CD4-positive, alpha-beta T cell treated with Interleukin-6 for 4 hours (primary cell): Measurements from ENCODE around the gene VASN.

ENCODE experiments used
- DNase-seq: peaks from one replicate; pipeline ENCODE4 v3.0.0-alpha.2; 2020; ENCODE audit warnings: mixed read lengths

VASN gene

DNA sequence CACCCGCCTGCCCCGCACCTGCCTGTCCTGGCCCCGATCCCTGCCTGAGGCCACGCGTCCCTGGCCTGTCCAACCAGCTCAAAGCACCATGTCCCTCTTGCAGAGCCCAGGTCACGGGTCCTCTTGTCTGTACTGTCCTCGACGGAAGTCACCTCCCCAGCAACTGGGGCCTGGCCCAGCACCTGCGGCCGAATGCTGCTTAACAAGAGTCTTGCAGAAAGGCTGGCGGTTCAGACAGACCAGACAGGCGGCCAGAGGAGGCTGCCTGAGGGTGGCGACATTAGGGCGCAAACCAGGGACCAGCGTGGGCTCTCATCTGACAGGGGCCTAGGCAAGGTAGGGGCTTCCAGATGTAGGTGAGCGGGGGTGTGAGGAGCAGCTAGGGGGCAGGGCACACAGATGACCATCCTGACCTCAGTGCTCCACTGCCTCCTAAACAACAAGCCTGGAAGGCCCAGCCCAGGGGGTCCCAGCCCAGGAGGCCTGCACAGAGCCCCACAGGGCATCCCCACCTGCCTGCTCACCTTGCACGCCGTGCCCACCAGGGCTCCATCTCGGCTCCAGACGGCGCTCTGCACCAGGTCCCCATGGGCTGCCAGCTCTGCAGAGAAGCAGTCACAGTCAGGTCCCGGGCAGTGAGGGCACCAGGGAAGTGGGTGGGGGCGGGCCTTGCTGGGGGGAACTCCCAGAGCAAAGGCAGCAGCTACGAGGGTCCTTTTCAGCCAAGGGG is 33.5 kb downstream of the VASN start:
- DNase-seq: no peak

- no peak for DNase-seq
Observed at GRCh38 chr16:4407543-4408322, 36.1 kb downstream of the VASN start.

- no peak for DNase-seq
Observed at GRCh38 chr16:4408323-4408690, 36.7 kb downstream of the VASN start.

DNA sequence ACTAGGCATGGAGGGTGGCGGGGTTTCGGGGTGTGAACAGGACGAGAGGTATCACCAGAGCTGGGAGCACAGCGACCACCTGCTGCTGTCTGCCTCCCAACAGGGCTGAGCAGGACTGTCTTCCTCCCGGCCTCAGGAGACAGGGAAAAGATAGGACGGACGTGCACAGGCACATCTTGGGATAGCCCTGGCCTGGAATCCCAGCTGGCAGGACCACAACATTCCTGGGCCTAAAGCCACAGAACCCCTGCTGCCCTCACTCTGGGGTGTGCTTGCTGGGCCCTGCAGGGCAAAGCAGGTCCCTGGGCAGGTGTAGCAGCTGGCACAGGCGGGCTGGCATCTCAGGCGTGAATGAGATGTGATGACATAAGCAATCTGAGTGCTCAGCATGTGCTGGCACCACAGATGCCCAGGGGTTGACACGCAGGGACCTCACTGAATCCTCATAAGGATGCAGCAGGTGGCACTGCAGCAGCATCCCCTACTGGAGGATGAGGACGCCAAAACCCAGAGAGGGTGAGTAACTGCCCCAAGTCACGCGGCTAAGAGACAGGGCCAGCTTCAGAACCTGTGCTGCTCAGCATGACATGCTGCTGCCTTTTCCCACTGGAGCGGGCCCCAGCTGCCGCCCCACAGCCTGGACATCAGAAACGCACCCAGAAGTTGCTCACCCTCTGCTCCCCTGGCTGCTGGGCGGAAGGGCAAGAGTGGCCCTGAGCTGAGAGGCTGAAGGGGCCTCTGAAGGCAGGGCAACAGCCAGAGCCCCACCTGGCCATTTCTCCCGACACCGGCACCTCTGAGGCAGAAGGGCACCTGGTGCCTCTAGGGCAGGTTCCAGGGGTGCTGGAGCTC is 37.7 kb downstream of the VASN start:
- DNase-seq: no peak

DNA sequence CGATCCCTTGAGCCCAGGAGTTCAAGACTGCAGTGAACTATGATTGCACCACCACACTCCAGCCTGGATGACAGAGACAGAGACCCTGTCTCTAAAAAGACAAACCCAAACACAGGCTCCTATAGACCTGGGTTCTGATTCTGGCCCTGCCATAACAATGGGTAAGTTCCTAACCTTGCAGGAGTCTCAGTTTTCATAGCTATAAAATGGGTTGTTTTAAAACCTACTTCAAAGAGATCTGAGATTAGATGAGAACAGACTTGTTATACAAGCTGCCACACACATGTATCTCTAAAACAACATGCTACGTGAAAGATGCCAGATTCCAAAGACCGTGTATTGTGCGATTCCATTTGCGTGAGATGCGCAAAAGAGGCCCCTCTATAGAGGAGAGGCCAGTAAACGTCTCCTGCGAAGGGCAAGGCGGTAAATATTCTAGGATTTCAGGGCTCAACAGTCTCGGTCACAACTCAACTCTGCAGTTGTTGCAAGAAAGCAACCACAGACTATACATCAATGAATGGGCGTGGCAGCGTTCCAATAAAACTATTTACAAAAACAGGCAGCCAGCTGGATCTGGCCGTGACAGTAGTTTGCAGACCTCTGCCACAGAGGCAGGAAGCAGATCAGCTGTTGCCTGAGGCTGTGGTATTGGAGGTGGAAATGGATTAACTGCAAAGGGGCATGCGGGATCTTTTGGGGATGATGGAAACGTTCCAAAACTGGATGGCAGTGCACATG is 38.9 kb downstream of the VASN start:
- DNase-seq: no peak

DNA sequence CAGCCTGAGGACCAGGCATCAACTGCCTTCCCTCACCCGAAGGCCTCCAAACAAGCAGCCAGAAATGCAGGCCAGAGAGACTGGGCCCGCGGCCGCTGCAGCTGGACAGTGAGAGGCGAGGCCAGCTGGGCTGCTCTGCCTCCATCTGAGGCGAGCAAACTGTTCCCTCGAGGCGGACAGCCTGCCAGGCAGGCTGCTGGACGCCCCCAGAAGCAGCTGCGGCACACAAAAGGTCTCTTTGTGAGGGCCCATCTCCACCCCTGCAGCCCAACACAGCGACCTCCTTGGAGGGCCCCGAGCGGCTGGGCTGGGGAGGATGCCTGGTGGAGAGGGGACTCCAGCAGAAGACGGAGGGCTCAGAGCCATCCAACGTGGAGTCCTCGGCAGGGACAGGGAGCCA is 40.0 kb downstream of the VASN start:
- DNase-seq: no peak

GRCh38 chr16:4412159-4412558 is 40.5 kb downstream of the VASN start:
- DNase-seq: no peak

DNA sequence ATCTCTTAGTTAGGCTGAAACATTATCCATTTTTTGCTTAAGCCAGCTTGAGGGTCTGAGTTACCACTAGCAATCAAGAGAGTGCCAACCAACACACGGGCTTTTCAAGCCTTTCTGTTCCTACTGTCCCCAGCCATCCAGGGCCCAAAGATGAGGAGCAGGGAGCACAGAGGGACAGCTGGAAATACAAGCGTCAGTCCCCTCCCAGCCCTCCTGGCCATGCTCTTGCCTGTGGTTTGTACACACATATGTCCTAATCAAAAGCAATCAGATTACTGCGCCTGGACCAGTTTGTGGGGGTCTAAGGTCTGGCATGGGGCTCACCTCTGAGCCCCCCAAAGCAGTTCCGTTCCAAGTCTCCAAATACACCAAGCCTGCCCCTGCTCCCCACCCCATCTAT is 41.2 kb downstream of the VASN start:
- DNase-seq: no peak

DNA sequence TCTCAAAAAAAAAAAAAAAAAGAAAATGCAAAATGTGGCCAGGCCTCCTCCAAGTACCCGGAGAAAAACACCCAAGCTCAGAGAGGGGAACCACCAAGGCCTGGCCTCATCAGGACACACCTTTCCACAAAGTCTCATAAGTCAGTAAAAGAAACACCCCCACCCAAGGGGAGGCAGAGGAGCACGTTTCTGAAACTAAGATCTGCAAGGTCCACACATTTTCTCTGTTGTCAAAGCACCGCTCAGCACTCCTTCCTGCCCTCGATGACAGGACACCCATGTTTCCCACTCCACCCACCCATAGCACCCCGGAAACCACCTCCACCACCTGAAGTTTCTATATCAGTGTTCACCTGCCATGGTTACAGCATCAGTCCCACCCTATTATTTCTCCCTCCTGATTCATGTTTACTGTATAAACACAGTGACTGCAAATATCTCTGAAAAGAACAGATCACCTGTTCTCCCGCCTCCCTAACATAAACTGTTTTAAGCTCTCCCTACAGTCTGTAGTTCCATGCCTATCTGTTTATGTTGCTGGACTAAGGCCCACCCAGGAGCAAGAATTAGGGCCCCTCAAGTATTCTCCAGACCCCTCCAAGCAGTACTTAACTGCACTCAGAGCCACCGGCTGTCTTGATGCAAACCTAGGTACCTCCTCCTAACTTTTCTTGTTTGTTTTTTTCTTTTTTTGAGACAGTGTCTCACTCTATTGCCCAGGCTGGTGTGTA is 42.7 kb downstream of the VASN start:
- DNase-seq: peak; percentile 78

GRCh38 chr16:4415538-4416199 is 44.0 kb downstream of the VASN start:
- DNase-seq: peak; percentile 72

- DNase-seq: peak; percentile 100
Observed at GRCh38 chr16:4416200-4417032, 44.8 kb downstream of the VASN start, which contains the start of gene CORO7. Gene CORO7, minus strand, starts transcription at chr16:4416596. Its CDS starts 78 bp downstream, at chr16:4416518.

- DNase-seq: no peak
Observed at GRCh38 chr16:4419402-4419959, 47.8 kb downstream of the VASN start.

DNA sequence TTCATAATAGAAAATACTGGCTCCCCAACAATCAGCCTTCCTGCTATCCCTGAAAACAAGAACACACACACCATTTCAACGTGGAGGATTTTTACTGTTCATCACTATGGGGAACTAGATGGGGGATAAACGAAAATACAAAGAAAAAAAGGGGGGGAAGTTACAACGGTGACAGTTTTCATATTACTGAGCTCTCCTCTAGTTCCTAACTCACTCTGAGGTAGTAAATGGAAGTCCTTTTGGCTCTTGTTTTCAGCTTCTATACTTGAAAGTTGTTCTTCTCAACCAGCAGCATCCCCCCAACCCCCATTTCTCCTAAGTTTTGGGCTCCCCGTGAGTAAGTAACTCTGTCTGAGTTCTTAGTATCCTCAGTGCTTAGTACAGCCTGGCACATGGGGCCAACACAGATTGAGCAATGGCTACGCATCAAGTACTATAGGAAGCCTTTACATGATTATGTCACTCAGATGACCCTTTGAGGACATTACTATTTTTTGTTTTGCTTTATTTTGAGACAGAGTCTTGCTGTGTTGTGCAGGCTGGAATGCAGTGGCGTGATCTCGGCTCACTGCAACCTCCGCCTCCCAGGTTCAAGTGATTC is 49.0 kb downstream of the VASN start:
- no peak for DNase-seq

DNA sequence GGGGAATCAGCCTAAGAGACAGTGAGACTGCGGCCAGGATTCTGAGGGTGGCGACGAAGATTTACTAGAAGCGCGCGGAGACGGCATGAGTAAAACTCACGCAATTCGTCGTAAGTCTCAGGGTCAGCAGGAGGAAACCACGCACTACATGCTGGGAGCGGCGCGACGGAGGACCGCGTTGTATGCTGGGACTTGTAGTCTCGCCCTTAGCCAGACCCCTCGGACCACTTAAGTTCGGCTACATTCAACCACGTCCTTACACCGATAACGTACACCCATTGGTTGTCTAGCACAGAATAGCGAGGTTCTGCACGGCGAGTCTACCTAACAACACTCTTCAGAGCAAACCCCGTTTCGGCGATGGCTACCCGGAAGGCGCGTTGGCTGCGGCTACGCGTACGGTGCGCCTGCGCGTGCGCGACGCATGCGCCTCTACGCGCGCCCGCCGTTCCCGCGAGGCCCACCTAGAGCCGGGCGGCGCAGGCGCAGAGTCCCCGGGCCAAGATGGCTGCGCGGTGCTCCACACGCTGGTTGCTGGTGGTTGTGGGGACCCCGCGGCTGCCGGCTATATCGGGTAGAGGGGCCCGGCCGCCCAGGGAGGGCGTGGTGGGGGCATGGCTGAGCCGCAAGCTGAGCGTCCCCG is 53.9 kb downstream of the VASN start, which contains the start of gene DNAJA3:
Gene DNAJA3 (plus strand): TSS at position 491 of the 643 bp plus-strand sequence. CDS start 14 bp downstream, at position 505.
- DNase-seq: peak; percentile 94

DNA sequence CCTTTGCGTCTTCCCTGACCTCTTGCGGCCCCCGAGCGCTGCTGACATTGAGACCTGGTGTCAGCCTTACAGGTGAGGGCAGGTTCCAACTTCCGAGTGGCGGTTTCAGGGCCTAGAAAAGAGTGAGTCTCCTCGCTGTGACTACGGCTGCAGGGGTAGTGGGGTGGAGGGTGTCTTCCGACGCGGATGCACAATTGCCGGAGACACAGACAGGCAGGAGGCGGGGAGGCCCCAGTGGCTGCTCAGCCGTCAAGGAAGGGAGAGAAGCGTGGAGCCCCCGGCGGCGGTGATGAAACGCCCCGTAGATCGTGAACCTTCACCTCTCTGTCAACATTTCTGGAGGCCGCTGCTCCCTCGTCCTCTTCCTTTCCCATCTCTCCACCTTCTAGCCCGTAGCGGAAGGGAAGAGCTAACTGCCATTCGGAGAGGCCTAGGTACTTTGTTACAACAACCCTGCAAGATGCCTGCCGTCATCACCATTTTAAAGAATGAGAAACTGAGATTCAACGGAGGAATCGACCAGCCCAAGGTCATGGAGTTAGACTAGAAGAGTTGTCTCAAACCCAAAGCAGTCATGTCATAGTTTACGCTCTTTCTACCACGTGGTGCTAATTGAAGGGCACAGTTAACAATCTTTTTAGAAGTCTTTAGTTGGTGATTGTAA is 54.5 kb downstream of the VASN start:
- no peak for DNase-seq

DNA sequence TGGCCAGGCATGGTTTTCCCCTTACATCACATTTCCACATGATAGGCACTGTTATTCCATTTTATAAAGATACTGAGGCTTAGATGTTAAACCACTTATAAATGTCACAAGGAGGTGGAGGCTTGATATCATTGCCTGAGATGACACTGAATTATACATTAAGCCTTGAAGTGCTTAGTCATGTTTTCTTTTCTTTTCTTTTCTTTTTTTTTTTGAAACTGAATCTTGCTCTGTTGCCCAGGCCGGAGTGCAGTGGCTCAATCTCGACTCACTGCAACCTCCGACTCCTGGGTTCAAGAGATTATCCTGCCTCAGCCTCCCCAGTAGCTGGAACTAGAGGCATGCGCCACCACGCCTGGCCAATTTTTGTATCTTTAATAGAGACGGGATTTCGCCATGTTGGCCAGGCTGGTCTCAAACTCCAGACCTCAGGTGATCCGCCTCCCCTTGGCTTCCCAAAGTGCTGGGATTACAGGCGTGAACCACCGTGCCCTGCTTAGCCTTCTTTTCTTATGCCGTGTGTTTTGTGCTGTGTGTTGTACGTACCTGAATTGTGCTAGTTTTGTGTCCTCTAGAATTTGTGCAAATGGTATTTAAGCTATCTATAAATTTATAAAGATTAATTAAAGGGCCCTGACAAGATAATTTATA is 55.2 kb downstream of the VASN start:
- no peak for DNase-seq

DNA sequence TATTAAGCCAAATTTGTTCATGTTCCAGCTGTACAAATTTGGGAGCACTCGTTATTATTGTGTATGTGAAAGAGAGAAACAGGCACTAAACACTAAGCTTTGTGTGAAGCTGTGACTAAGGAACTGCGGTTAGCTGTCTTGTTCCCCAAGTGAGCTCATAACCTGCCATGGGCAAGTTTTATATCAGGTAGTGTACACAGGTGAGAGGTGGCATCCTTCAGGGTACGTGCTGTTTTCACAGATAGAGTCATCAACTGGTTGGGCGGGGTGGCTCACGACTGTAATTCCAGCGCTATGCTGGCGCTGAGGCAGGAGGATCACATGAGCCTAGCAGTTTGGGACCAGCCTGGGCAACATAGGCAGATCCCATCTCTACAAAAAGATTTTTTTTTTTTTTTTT is 56.9 kb downstream of the VASN start:
- DNase-seq: no peak

GRCh38 chr16:4431023-4431422 is 59.4 kb downstream of the VASN start:
- DNase-seq: no peak
